HL-60 (cell line): Measurements from ENCODE around the gene BBIP1.

Experiments used
- CTCF ChIP-seq: IDR thresholded peaks from one replicate; pipeline ENCODE4 v1.5.1; 2011; ENCODE audit warnings: low read length, control low read depth, inconsistent platforms; ENCODE audit not compliant: insufficient read depth
- GABPA ChIP-seq: IDR thresholded peaks from 2 replicates; pipeline ENCODE4 v1.6.1; 2012; ENCODE audit warnings: low read depth
- POLR2AphosphoS5 ChIP-seq: IDR thresholded peaks from 2 replicates; pipeline ENCODE4 v1.6.1; 2012; ENCODE audit warnings: low read depth
- REST ChIP-seq: IDR thresholded peaks from 2 replicates; pipeline ENCODE4 v1.6.1; 2012; ENCODE audit warnings: low read depth; ENCODE audit not compliant: insufficient replicate concordance
- SPI1 ChIP-seq: IDR thresholded peaks from 2 replicates; pipeline ENCODE4 v1.6.1; 2012; ENCODE audit warnings: low read depth, mild to moderate bottlenecking, borderline replicate concordance

- TF ChIP-seq REST (no peak), CTCF (no peak), POLR2AphosphoS5 (no peak), SPI1 (no peak), GABPA (no peak)
These were observed 39.0 kb downstream of the BBIP1 start for GRCh38 chr10:110880012-110880411.
